ENCODE results near the gene LCE3E.
"Not testable (repeated sequence)": the region's sequence is repeated elsewhere in the genome, so short reads cannot be mapped to it uniquely, and the experiment has no call there.

The LCE3E gene

GRCh38 chr1:152566681-152567080 lies at the start of gene LCE3E:
LCE3E (minus strand) TSS chr1:152566780; CDS start chr1:152566208, 572 bp downstream.
- DNase-seq = no peak

- DNase-seq = no peak
Measured at GRCh38 chr1:152613511-152613910, 46.9 kb upstream of the LCE3E start, which contains the start of gene LCE3B. LCE3B (plus strand) TSS chr1:152613811; CDS start chr1:152613811, 0 bp downstream.

- DNase-seq = no peak
Measured at GRCh38 chr1:152599934-152600333, 33.4 kb upstream of the LCE3E start, which contains the start of gene LCE3C. LCE3C (plus strand) TSS chr1:152600234; CDS start chr1:152600732, 498 bp downstream.

GRCh38 chr1:152596986-152597385 lies 30.4 kb upstream of the LCE3E start:
- DNase-seq = no peak

- DNase-seq = no peak
Measured at GRCh38 chr1:152585586-152585985, 19.0 kb upstream of the LCE3E start.

GRCh38 chr1:152582647-152583046 lies 16.1 kb upstream of the LCE3E start:
- DNase-seq = no peak

GRCh38 chr1:152580433-152580832 lies 13.9 kb upstream of the LCE3E start, which contains the start of gene LCE3D:
LCE3D (minus strand) TSS chr1:152580516; CDS start chr1:152579936, 580 bp downstream.
- no peak for DNase-seq

GRCh38 chr1:152579526-152579925 lies 12.9 kb upstream of the LCE3E start:
- DNase-seq = not testable (repeated sequence)

GRCh38 chr1:152577168-152577567 lies 10.6 kb upstream of the LCE3E start:
- no peak for DNase-seq

GRCh38 chr1:152565535-152566215 lies 905 bp downstream of the LCE3E start:
- DNase-seq = no peak

GRCh38 chr1:152565115-152565514 lies 1.5 kb downstream of the LCE3E start:
- DNase-seq = no peak

- DNase-seq = not testable (repeated sequence)
Measured at GRCh38 chr1:152548358-152548757, 18.2 kb downstream of the LCE3E start.

- no peak for DNase-seq
Measured at GRCh38 chr1:152546704-152547103, 19.9 kb downstream of the LCE3E start.

- no peak for DNase-seq
Measured at GRCh38 chr1:152543820-152544219, 22.8 kb downstream of the LCE3E start.

GRCh38 chr1:152539901-152540300 lies 26.7 kb downstream of the LCE3E start:
- no peak for DNase-seq

GRCh38 chr1:152537496-152537895 lies 29.1 kb downstream of the LCE3E start:
- no peak for DNase-seq

- DNase-seq = no peak
Measured at GRCh38 chr1:152535774-152536173, 30.8 kb downstream of the LCE3E start.

GRCh38 chr1:152533327-152533938 lies 33.1 kb downstream of the LCE3E start:
- DNase-seq = peak in 1 of 2 donors; percentile 10

- DNase-seq = no peak
Measured at GRCh38 chr1:152525080-152525641, 41.4 kb downstream of the LCE3E start.

GRCh38 chr1:152520561-152521090 lies 46.0 kb downstream of the LCE3E start:
- no peak for DNase-seq

- DNase-seq = no peak
Measured at GRCh38 chr1:152519851-152520250, 46.7 kb downstream of the LCE3E start.

- DNase-seq = no peak
Measured at GRCh38 chr1:152517237-152517811, 49.3 kb downstream of the LCE3E start.

GRCh38 chr1:152516082-152516481 lies 50.5 kb downstream of the LCE3E start:
- DNase-seq = no peak

All from CD4-positive, alpha-beta T cell treated with Interleukin-1 beta for 1 hour (primary cell).